T-helper 1 cell treated with Interleukin-12 subunit alpha and Interleukin-12 subunit beta and Interleukin-4 antibody, amounts not matched to agents 30 ng/mL and 1 ng/mL, for 36 hours (primary cell): ENCODE measurements around the gene AJUBA. TPM values are rescaled to one million over a fixed set of nuclear protein-coding genes. Genes with fewer than 3 reads are reported as not detected.
"Not testable (repeated sequence)": the region's sequence is repeated elsewhere in the genome, so short reads cannot be mapped to it uniquely, and the experiment has no call there.

Experiments used
- intact Hi-C: fragments of 100-400 bp; cut with micrococcal nuclease; formaldehyde crosslinking; loops from one replicate; pipeline ENCODE4 v1.15.1; 2024
- total RNA-seq: library from RNA; stranded (reverse); gene quantifications from 2 replicates; pipeline ENCODE4 v1.2.3, GENCODE V29; 2022

The AJUBA gene
- 0.74 and 1.9 TPM in 2 replicates for total RNA-seq

- intact Hi-C loops, result loop anchor here (1.0 to 10.0 kb wide), 11 partner anchors 9 to 1118 kb away; partner anchors contain the start of gene SLC7A8
Observed at GRCh38 chr14:22982477-22983245, at the start of gene AJUBA. AJUBA (minus strand) TSS chr14:22982551; CDS start chr14:22982266, 285 bp downstream.

GRCh38 chr14:23030936-23031335 is 48.6 kb upstream of the AJUBA start:
- intact Hi-C loops, result loop anchor here (10.0 kb wide), 1 partner anchor 1556 kb away; the partner anchor contains the start of genes RAB2B and TOX4

- intact Hi-C loops, result no loop called here
Observed at GRCh38 chr14:23028799-23029198, 46.4 kb upstream of the AJUBA start.

GRCh38 chr14:23025151-23025814 is 42.9 kb upstream of the AJUBA start:
- intact Hi-C loops, result no loop called here

- intact Hi-C loops, result no loop called here
Observed at GRCh38 chr14:23024612-23025075, 42.3 kb upstream of the AJUBA start.

GRCh38 chr14:23023795-23024152 is 41.4 kb upstream of the AJUBA start:
- intact Hi-C loops, result no loop called here

- intact Hi-C loops, result no loop called here
Observed at GRCh38 chr14:23023022-23023794, 40.9 kb upstream of the AJUBA start.

- intact Hi-C loops, result no loop called here
Observed at GRCh38 chr14:23021889-23022442, 39.6 kb upstream of the AJUBA start.

GRCh38 chr14:23021434-23021833 is 39.1 kb upstream of the AJUBA start:
- intact Hi-C loops, result no loop called here

- intact Hi-C loops, result no loop called here
Observed at GRCh38 chr14:23020143-23021128, 38.1 kb upstream of the AJUBA start.

- intact Hi-C loops, result no loop called here
Observed at GRCh38 chr14:23018107-23018506, 35.8 kb upstream of the AJUBA start.

- intact Hi-C loops, result no loop called here
Observed at GRCh38 chr14:23017091-23017490, 34.7 kb upstream of the AJUBA start.

GRCh38 chr14:23015618-23016017 is 33.3 kb upstream of the AJUBA start:
- intact Hi-C loops, result no loop called here

GRCh38 chr14:23013749-23014054 is 31.4 kb upstream of the AJUBA start:
- intact Hi-C loops, result not testable (repeated sequence)

GRCh38 chr14:23013054-23013748 is 30.9 kb upstream of the AJUBA start:
- intact Hi-C loops, result no loop called here

- intact Hi-C loops, result loop anchor here (1.0 kb wide), 1 partner anchor 291 kb away; no protein-coding TSS in a partner anchor
Observed at GRCh38 chr14:23009939-23010726, 27.8 kb upstream of the AJUBA start, which contains the start of gene C14orf93. C14orf93 (minus strand) TSS chr14:23010143; CDS start chr14:22999023, 11,120 bp downstream.

GRCh38 chr14:23009483-23009938 is 27.2 kb upstream of the AJUBA start:
- intact Hi-C loops, result no loop called here

- intact Hi-C loops, result no loop called here
Observed at GRCh38 chr14:23008831-23009230, 26.5 kb upstream of the AJUBA start.
